Astrocyte (in vitro differentiated cells and primary cell): ENCODE results near the gene IQGAP2. TPM values are rescaled to one million over a fixed set of nuclear protein-coding genes. Genes with fewer than 3 reads are reported as not detected.
A peak's percentile ranks its signal among the peaks of the same experiment; 100 is the strongest.

Experiments used
- DNase-seq: peaks from one replicate; pipeline ENCODE4 v3.0.0-alpha.2; 2010; ENCODE audit warnings: low read depth
- FAIRE-seq: peaks from 2 replicates; lab custom pipeline; 2011; peaks lifted over from hg19 to GRCh38; lab: Jason Lieb, UNC
- H2AFZ ChIP-seq: 2 replicates; pipeline ENCODE4 v1.6.0; 2012; ENCODE audit warnings: low read depth, low read length, inconsistent platforms
- H3K27ac ChIP-seq: 2 replicates; pipeline ENCODE4 v1.5.1; 2011; ENCODE audit warnings: low read depth, low read length, inconsistent platforms
- H3K27me3 ChIP-seq: 2 replicates; pipeline ENCODE4 v1.6.0; 2011; ENCODE audit warnings: low read length, inconsistent platforms; ENCODE audit not compliant: insufficient read depth
- H3K36me3 ChIP-seq: 2 replicates; pipeline ENCODE4 v1.5.1; 2011; ENCODE audit warnings: low read length, inconsistent platforms; ENCODE audit not compliant: insufficient read depth
- H3K4me1 ChIP-seq: 2 replicates; pipeline ENCODE4 v1.5.1; 2011; ENCODE audit warnings: low read length, inconsistent platforms; ENCODE audit not compliant: insufficient read depth
- H3K4me2 ChIP-seq: 2 replicates; pipeline ENCODE4 v1.6.0; 2012; ENCODE audit warnings: low read length, inconsistent platforms
- H3K4me3 ChIP-seq: 2 replicates; pipeline ENCODE4 v1.5.1; 2011; ENCODE audit warnings: low read depth, mild to moderate bottlenecking, low read length, inconsistent platforms; ENCODE audit not compliant: insufficient read depth
- H3K79me2 ChIP-seq: 2 replicates; pipeline ENCODE4 v1.6.0; 2012; ENCODE audit warnings: mild to moderate bottlenecking, low read length, inconsistent platforms; ENCODE audit not compliant: insufficient read depth
- H3K9ac ChIP-seq: 2 replicates; pipeline ENCODE4 v1.6.0; 2012; ENCODE audit warnings: mild to moderate bottlenecking, low read length, inconsistent platforms
- H3K9me3 ChIP-seq: 2 replicates; pipeline ENCODE4 v1.5.1; 2012; ENCODE audit warnings: low read depth, mild to moderate bottlenecking, low read length, inconsistent platforms; ENCODE audit not compliant: insufficient read depth
- H4K20me1 ChIP-seq: 2 replicates; pipeline ENCODE4 v1.6.0; 2012; ENCODE audit warnings: low read length, inconsistent platforms; ENCODE audit not compliant: insufficient read depth
- H3K27ac Mint-ChIP-seq: one replicate; pipeline ENCODE4 v1.8.0; 2021; ENCODE audit warnings: mild to moderate bottlenecking, mixed read lengths; ENCODE audit not compliant: unreplicated experiment
- H3K27me3 Mint-ChIP-seq: one replicate; pipeline ENCODE4 v1.8.0; 2021; ENCODE audit warnings: low read depth, mixed read lengths; ENCODE audit not compliant: unreplicated experiment
- H3K36me3 Mint-ChIP-seq: one replicate; pipeline ENCODE4 v1.8.0; 2021; ENCODE audit warnings: low read depth, mixed read lengths; ENCODE audit not compliant: unreplicated experiment
- H3K4me1 Mint-ChIP-seq: one replicate; pipeline ENCODE4 v1.8.0; 2021; ENCODE audit warnings: low read depth, mixed read lengths; ENCODE audit not compliant: unreplicated experiment
- H3K4me3 Mint-ChIP-seq: one replicate; pipeline ENCODE4 v1.8.0; 2021; ENCODE audit warnings: mild to moderate bottlenecking, moderate library complexity, mixed read lengths; ENCODE audit not compliant: unreplicated experiment
- H3K9me3 Mint-ChIP-seq: one replicate; pipeline ENCODE4 v1.8.0; 2021; ENCODE audit warnings: mild to moderate bottlenecking, mixed read lengths; ENCODE audit not compliant: unreplicated experiment
- EZH2 ChIP-seq: IDR thresholded peaks from 2 replicates; pipeline ENCODE4 v1.6.1; 2012; ENCODE audit warnings: mild to moderate bottlenecking, low read length, inconsistent platforms; ENCODE audit not compliant: insufficient read depth
- total RNA-seq: library from RNA; stranded (reverse); gene quantifications from 2 replicates; pipeline ENCODE4 v1.2.1, GENCODE V29; 2021
- TF ChIP-seq, protein P1 (sequence below): IDR thresholded peaks from 2 replicates; pipeline ENCODE4 v1.5.1; 2011; ENCODE audit warnings: low read depth, mild to moderate bottlenecking, inconsistent platforms, low read length, moderate library complexity; ENCODE audit not compliant: insufficient read depth

The IQGAP2 gene
- total RNA-seq, 1 donor from 2014 or later, result 2.9 TPM

DNA sequence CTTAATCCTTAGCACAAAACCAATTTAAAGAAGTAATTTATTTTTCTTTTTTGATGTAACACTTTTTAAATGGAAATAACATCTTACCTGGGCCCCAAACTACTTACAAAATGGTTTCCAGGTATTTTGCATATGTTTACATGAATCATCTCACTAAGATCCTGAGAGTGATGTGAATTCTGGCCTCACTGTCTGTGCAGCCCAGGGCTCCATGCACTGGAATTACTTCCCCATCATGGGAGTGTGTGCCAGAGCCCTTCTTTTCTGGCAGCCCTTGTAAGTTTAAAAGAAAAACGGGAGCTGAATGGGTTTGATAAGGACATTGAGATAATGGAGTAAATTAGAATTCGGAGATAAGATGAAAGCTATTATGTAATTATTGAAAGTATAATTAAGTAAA is 300.6 kb downstream of the IQGAP2 start:
- Histone ChIP-seq H2AFZ (no peak overlapping the region), H4K20me1 (no peaks in the 10 kb centered on the region), H3K27ac (no peak overlapping the region), H3K27me3 (no peaks in the 10 kb centered on the region), H3K4me1 (peaks cover 14% of the 10 kb centered on the region), H3K79me2 (no peaks in the 10 kb centered on the region), H3K9me3 (no peaks in the 10 kb centered on the region), H3K36me3 (no peaks in the 10 kb centered on the region), H3K9ac (no peak overlapping the region), H3K4me2 (no peak overlapping the region), H3K4me3 (no peak overlapping the region)
- peaks cover 3% of the 10 kb centered on the region for H3K36me3 Mint-ChIP-seq
- no peaks in the 10 kb centered on the region for H3K9me3 Mint-ChIP-seq
- TF ChIP-seq, protein P1, sequence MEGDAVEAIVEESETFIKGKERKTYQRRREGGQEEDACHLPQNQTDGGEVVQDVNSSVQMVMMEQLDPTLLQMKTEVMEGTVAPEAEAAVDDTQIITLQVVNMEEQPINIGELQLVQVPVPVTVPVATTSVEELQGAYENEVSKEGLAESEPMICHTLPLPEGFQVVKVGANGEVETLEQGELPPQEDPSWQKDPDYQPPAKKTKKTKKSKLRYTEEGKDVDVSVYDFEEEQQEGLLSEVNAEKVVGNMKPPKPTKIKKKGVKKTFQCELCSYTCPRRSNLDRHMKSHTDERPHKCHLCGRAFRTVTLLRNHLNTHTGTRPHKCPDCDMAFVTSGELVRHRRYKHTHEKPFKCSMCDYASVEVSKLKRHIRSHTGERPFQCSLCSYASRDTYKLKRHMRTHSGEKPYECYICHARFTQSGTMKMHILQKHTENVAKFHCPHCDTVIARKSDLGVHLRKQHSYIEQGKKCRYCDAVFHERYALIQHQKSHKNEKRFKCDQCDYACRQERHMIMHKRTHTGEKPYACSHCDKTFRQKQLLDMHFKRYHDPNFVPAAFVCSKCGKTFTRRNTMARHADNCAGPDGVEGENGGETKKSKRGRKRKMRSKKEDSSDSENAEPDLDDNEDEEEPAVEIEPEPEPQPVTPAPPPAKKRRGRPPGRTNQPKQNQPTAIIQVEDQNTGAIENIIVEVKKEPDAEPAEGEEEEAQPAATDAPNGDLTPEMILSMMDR, result no peak
- no peak for TF ChIP-seq EZH2
- no peaks in the 10 kb centered on the region for H3K27me3 Mint-ChIP-seq
- DNase-seq, result no peak
- H3K4me3 Mint-ChIP-seq, result no peak overlapping the region
- peaks cover 33% of the 10 kb centered on the region for H3K4me1 Mint-ChIP-seq
- FAIRE-seq, result no peak
- no peak overlapping the region for H3K27ac Mint-ChIP-seq

DNA sequence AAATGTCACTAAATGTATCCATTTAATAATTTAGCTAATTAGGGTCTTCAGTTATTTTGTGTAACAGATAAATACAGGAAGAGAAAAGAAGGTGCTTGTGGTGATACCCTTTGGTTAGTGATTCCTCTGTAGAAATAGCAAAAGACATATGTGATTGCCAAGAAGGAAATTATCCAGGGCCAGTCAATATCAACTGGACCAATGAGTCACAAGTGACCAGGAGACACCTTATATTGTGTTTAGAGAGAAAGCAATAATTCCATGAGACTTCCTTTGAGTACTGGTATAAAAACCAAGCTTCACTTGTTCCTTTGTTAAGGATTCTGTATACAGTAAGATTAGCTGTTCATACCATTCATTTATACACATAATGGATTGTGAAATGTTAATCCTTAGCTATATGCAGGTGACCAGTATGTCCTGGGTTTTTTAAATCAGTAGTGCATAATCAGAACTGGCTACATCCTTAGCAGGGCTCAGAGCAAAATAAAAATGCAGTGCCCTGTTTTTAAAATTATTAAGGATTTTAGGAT is 301.1 kb downstream of the IQGAP2 start:
- Histone ChIP-seq H2AFZ (no peak overlapping the region), H3K36me3 (no peaks in the 10 kb centered on the region), H3K79me2 (no peaks in the 10 kb centered on the region), H4K20me1 (no peaks in the 10 kb centered on the region), H3K27ac (no peak overlapping the region), H3K9ac (no peak overlapping the region), H3K4me1 (peaks cover 17% of the 10 kb centered on the region), H3K27me3 (no peaks in the 10 kb centered on the region), H3K4me2 (peak overlapping the region; percentile 9), H3K9me3 (no peaks in the 10 kb centered on the region), H3K4me3 (no peak overlapping the region)
- TF ChIP-seq, protein P1, result no peak
- TF ChIP-seq EZH2, result no peak
- no peak for DNase-seq
- Mint-ChIP-seq H3K27me3 (no peaks in the 10 kb centered on the region), H3K9me3 (no peaks in the 10 kb centered on the region), H3K27ac (no peak overlapping the region), H3K4me3 (no peak overlapping the region), H3K36me3 (no peaks in the 10 kb centered on the region), H3K4me1 (peaks cover 35% of the 10 kb centered on the region)
- no peak for FAIRE-seq

GRCh38 chr5:76705574-76705973 is 302.5 kb downstream of the IQGAP2 start:
- Mint-ChIP-seq H3K36me3 (no peaks in the 10 kb centered on the region), H3K4me1 (peaks cover 46% of the 10 kb centered on the region), H3K27ac (no peak overlapping the region), H3K27me3 (no peaks in the 10 kb centered on the region), H3K9me3 (no peaks in the 10 kb centered on the region), H3K4me3 (no peak overlapping the region)
- Histone ChIP-seq H4K20me1 (no peaks in the 10 kb centered on the region), H3K79me2 (no peaks in the 10 kb centered on the region), H3K9ac (no peak overlapping the region), H3K4me1 (peaks cover 31% of the 10 kb centered on the region), H3K4me2 (no peak overlapping the region), H3K36me3 (no peaks in the 10 kb centered on the region), H3K4me3 (no peak overlapping the region), H3K27me3 (no peaks in the 10 kb centered on the region), H3K9me3 (no peaks in the 10 kb centered on the region), H3K27ac (no peak overlapping the region), H2AFZ (no peak overlapping the region)
- FAIRE-seq (no peak), DNase-seq (no peak)
- TF ChIP-seq, protein P1, result no peak
- no peak for TF ChIP-seq EZH2
